Nephron (organoid): ENCODE measurements around the gene KRCC1.
"Not testable (repeated sequence)": the region's sequence is repeated elsewhere in the genome, so short reads cannot be mapped to it uniquely, and the experiment has no call there.

Experiments used
- H3K27ac Mint-ChIP-seq, 3 experiments: 2 replicates each; pipeline ENCODE4 v1.8.0; 2020; ENCODE audit warnings: mixed read lengths in 3 of 3, mild to moderate bottlenecking in 2 of 3, moderate library complexity in 1 of 3
- H3K27me3 Mint-ChIP-seq: 2 replicates; pipeline ENCODE4 v1.8.0; 2021; ENCODE audit warnings: low read depth, mild to moderate bottlenecking, moderate library complexity, mixed read lengths
- H3K36me3 Mint-ChIP-seq: 2 replicates; pipeline ENCODE4 v1.8.0; 2020; ENCODE audit warnings: low read depth, mixed read lengths
- H3K4me1 Mint-ChIP-seq: 2 replicates; pipeline ENCODE4 v1.8.0; 2020; ENCODE audit warnings: mixed read lengths
- H3K4me3 Mint-ChIP-seq, 3 experiments: 2 replicates each; pipeline ENCODE4 v1.8.0; 2020; ENCODE audit warnings: mild to moderate bottlenecking in 3 of 3, mixed read lengths in 3 of 3, moderate library complexity in 2 of 3
- H3K9me3 Mint-ChIP-seq: 2 replicates; pipeline ENCODE4 v1.8.0; 2020; ENCODE audit warnings: mixed read lengths
- CTCF ChIP-seq, 3 experiments: fragments of 200-600 bp; sonication (generic); IDR thresholded peaks; one replicate each; pipeline ENCODE4 v1.5.0; 2021; ENCODE audit warnings: antibody characterized with exemption in 3 of 3; ENCODE audit not compliant: unreplicated experiment in 3 of 3

Gene KRCC1

GRCh38 chr2:87996570-87996969, 59.0 kb downstream of the KRCC1 start:
- H3K4me1 Mint-ChIP-seq = peaks cover 1% of the 10 kb centered on the region
- no peaks in the 10 kb centered on the region for H3K36me3 Mint-ChIP-seq
- no peaks in the 10 kb centered on the region for H3K27me3 Mint-ChIP-seq
- no peak overlapping the region for H3K4me3 Mint-ChIP-seq
- TF ChIP-seq CTCF (IDR thresholded peaks at IDR 0.05; ENCODE audit: unreplicated experiment in 3 of 3) = no peak
- H3K9me3 Mint-ChIP-seq = no peaks in the 10 kb centered on the region
- H3K27ac Mint-ChIP-seq = no peak overlapping the region

GRCh38 chr2:87995756-87996155, 59.8 kb downstream of the KRCC1 start:
- H3K27me3 Mint-ChIP-seq = no peaks in the 10 kb centered on the region
- no peaks in the 10 kb centered on the region for H3K9me3 Mint-ChIP-seq
- H3K4me3 Mint-ChIP-seq = no peak overlapping the region
- TF ChIP-seq CTCF (IDR thresholded peaks at IDR 0.05; ENCODE audit: unreplicated experiment in 3 of 3) = no peak
- no peaks in the 10 kb centered on the region for H3K36me3 Mint-ChIP-seq
- no peaks in the 10 kb centered on the region for H3K4me1 Mint-ChIP-seq
- H3K27ac Mint-ChIP-seq = no peak overlapping the region

- H3K9me3 Mint-ChIP-seq, H3K4me1 Mint-ChIP-seq, H3K27me3 Mint-ChIP-seq, H3K27ac Mint-ChIP-seq, H3K36me3 Mint-ChIP-seq, H3K4me3 Mint-ChIP-seq: not testable (repeated sequence)
These were observed 61.2 kb downstream of the KRCC1 start for GRCh38 chr2:87994304-87994850.

GRCh38 chr2:87992569-87992968, 63.0 kb downstream of the KRCC1 start:
- H3K4me1 Mint-ChIP-seq, H3K27me3 Mint-ChIP-seq, H3K36me3 Mint-ChIP-seq, H3K9me3 Mint-ChIP-seq, H3K27ac Mint-ChIP-seq, H3K4me3 Mint-ChIP-seq: not testable (repeated sequence)

GRCh38 chr2:87987473-87987872, 68.1 kb downstream of the KRCC1 start:
- not testable (repeated sequence) for H3K4me3 Mint-ChIP-seq, H3K4me1 Mint-ChIP-seq, H3K27me3 Mint-ChIP-seq, H3K9me3 Mint-ChIP-seq, H3K36me3 Mint-ChIP-seq, H3K27ac Mint-ChIP-seq

- H3K36me3 Mint-ChIP-seq, H3K4me1 Mint-ChIP-seq, H3K27me3 Mint-ChIP-seq, H3K4me3 Mint-ChIP-seq, H3K27ac Mint-ChIP-seq, H3K9me3 Mint-ChIP-seq: not testable (repeated sequence)
These were observed 69.7 kb downstream of the KRCC1 start for GRCh38 chr2:87985902-87986301.

- H3K4me3 Mint-ChIP-seq = not testable (repeated sequence)
These were observed 74.4 kb downstream of the KRCC1 start for GRCh38 chr2:87981182-87981581.

More at GRCh38 chr2:87981182-87981581, 74.4 kb downstream of the KRCC1 start:
- H3K9me3 Mint-ChIP-seq, H3K4me1 Mint-ChIP-seq, H3K27ac Mint-ChIP-seq, H3K36me3 Mint-ChIP-seq, H3K27me3 Mint-ChIP-seq: not testable (repeated sequence)
